ENCODE measurements around the gene NKX6-1. TPM values are rescaled to one million over a fixed set of nuclear protein-coding genes. Genes with fewer than 3 reads are reported as not detected.
A peak's percentile ranks its signal among the peaks of the same experiment; 100 is the strongest.

The NKX6-1 gene
- total RNA-seq, 4 donors from 2014 or later: 0.14 TPM; not detected in 3

- no peaks in the 10 kb centered on the region for H3K9me3 ChIP-seq
- in situ Hi-C loops (cut with MboI; ENCODE audit: low pct_ligation_motif_present in 1 of 4, low pct_unique_long_range_greater_than_20kb in 1 of 4, low sequenced_read_pairs in 3 of 4): loop anchor here (25.0 kb wide), 5 partner anchors 343 to 993 kb away; no protein-coding TSS in a partner anchor
- no peak for DNase-seq
- H3K36me3 ChIP-seq: no peaks in the 10 kb centered on the region
- intact Hi-C loops (cut with DNase I; ENCODE audit: low total_unique reads): no loop called here
- H3K27me3 ChIP-seq: peaks cover 100% of the 10 kb centered on the region
- no peak overlapping the region for H3K4me3 ChIP-seq
- no peak for TF ChIP-seq POLR2A (IDR thresholded peaks at IDR 0.05)
- TF ChIP-seq EP300 (IDR thresholded peaks at IDR 0.05; ENCODE audit: low read depth): no peak
- no peak for TF ChIP-seq POLR2AphosphoS5 (IDR thresholded peaks at IDR 0.05)
- H3K27ac ChIP-seq: no peak overlapping the region
- peaks cover 0 to 5% (median under 1%) of the 10 kb centered on the region in 4 donors for H3K4me1 ChIP-seq
- 86 to 90% methylated on average over 2 of the region's 2 CpGs for WGBS, 2 donors (ENCODE audit: low coverage in 1 of 2)
Measured at GRCh38 chr4:84504821-84505220, 5.7 kb upstream of the NKX6-1 start.

GRCh38 chr4:84503495-84504437 is 4.7 kb upstream of the NKX6-1 start:
- DNase-seq: no peak
- in situ Hi-C loops (cut with MboI; ENCODE audit: low pct_ligation_motif_present in 1 of 4, low pct_unique_long_range_greater_than_20kb in 1 of 4, low sequenced_read_pairs in 3 of 4) (loop anchor here (25.0 kb wide), 5 partner anchors 341 to 991 kb away; no protein-coding TSS in a partner anchor), intact Hi-C loops (cut with DNase I; ENCODE audit: low total_unique reads) (no loop called here)
- no peaks in the 10 kb centered on the region for H3K9me3 ChIP-seq
- peaks cover 0 to 16% (median 11%) of the 10 kb centered on the region in 4 donors for H3K4me1 ChIP-seq
- TF ChIP-seq CTCF (IDR thresholded peaks at IDR 0.05) (peak; percentile 53 to 61 (median 56)), POLR2AphosphoS5 (IDR thresholded peaks at IDR 0.05) (no peak)
- peaks cover 100% of the 10 kb centered on the region for H3K27me3 ChIP-seq
- H3K4me3 ChIP-seq: no peak overlapping the region
- 8 to 10% methylated on average over 19 of the region's 19 CpGs for WGBS, 2 donors (ENCODE audit: low coverage in 1 of 2)
- H3K27ac ChIP-seq: no peak overlapping the region
- H3K36me3 ChIP-seq: no peaks in the 10 kb centered on the region

- Histone ChIP-seq H3K27me3 (peaks cover 100% of the 10 kb centered on the region), H3K27ac (no peak overlapping the region), H3K4me3 (no peak overlapping the region), H3K9me3 (no peaks in the 10 kb centered on the region), H3K36me3 (no peaks in the 10 kb centered on the region), H3K4me1 (peaks cover 1 to 22% (median 19%) of the 10 kb centered on the region in 4 donors)
- DNase-seq: no peak
- 7 to 16% methylated on average over 9 to 18 of the region's 18 CpGs for WGBS, 2 donors (ENCODE audit: low coverage in 1 of 2)
- TF ChIP-seq CTCF (IDR thresholded peaks at IDR 0.05) (no peak), POLR2AphosphoS5 (IDR thresholded peaks at IDR 0.05) (no peak)
- intact Hi-C loops (cut with DNase I; ENCODE audit: low total_unique reads) (no loop called here), in situ Hi-C loops (cut with MboI; ENCODE audit: low pct_ligation_motif_present in 1 of 4, low pct_unique_long_range_greater_than_20kb in 1 of 4, low sequenced_read_pairs in 3 of 4) (loop anchor here (25.0 kb wide), 5 partner anchors 341 to 991 kb away; no protein-coding TSS in a partner anchor)
Measured at GRCh38 chr4:84502955-84503373, 3.9 kb upstream of the NKX6-1 start.

- DNase-seq: no peak
- Histone ChIP-seq H3K4me1 (peaks cover 4 to 27% (median 23%) of the 10 kb centered on the region in 4 donors), H3K4me3 (no peak overlapping the region), H3K27me3 (peaks cover 100% of the 10 kb centered on the region), H3K36me3 (no peaks in the 10 kb centered on the region), H3K9me3 (no peaks in the 10 kb centered on the region), H3K27ac (no peak overlapping the region)
- TF ChIP-seq POLR2AphosphoS5 (IDR thresholded peaks at IDR 0.05) (no peak), CTCF (IDR thresholded peaks at IDR 0.05) (no peak), POLR2A (IDR thresholded peaks at IDR 0.05) (no peak), EP300 (IDR thresholded peaks at IDR 0.05; ENCODE audit: low read depth) (no peak)
- WGBS, 2 donors (ENCODE audit: low coverage in 1 of 2): 16 to 17% methylated on average over 10 to 14 of the region's 14 CpGs
- in situ Hi-C loops (cut with MboI; ENCODE audit: low pct_ligation_motif_present in 1 of 4, low pct_unique_long_range_greater_than_20kb in 1 of 4, low sequenced_read_pairs in 3 of 4): loop anchor here (25.0 kb wide), 5 partner anchors 340 to 990 kb away; no protein-coding TSS in a partner anchor
- intact Hi-C loops (cut with DNase I; ENCODE audit: low total_unique reads): no loop called here
Measured at GRCh38 chr4:84502333-84502954, 3.4 kb upstream of the NKX6-1 start.
